Measurements from ENCODE around the gene CAMK1D.
"Not testable (repeated sequence)": the region's sequence is repeated elsewhere in the genome, so short reads cannot be mapped to it uniquely, and the experiment has no call there.

The CAMK1D gene

GRCh38 chr10:12709521-12709963 lies 360.2 kb downstream of the CAMK1D start:
- no peak overlapping the region for H3K4me3 ChIP-seq (ENCODE audit: low read depth, low read length)
- TF ChIP-seq, protein P1, sequence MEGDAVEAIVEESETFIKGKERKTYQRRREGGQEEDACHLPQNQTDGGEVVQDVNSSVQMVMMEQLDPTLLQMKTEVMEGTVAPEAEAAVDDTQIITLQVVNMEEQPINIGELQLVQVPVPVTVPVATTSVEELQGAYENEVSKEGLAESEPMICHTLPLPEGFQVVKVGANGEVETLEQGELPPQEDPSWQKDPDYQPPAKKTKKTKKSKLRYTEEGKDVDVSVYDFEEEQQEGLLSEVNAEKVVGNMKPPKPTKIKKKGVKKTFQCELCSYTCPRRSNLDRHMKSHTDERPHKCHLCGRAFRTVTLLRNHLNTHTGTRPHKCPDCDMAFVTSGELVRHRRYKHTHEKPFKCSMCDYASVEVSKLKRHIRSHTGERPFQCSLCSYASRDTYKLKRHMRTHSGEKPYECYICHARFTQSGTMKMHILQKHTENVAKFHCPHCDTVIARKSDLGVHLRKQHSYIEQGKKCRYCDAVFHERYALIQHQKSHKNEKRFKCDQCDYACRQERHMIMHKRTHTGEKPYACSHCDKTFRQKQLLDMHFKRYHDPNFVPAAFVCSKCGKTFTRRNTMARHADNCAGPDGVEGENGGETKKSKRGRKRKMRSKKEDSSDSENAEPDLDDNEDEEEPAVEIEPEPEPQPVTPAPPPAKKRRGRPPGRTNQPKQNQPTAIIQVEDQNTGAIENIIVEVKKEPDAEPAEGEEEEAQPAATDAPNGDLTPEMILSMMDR (IDR thresholded peaks at IDR 0.05; ENCODE audit: low read depth, low read length) = no peak
- in situ Hi-C loops (cut with HindIII; ENCODE audit: low sequenced_read_pairs) = no loop called here
- peak; percentile 52 for DNase-seq (ENCODE audit: low read depth, low spot score)

DNA sequence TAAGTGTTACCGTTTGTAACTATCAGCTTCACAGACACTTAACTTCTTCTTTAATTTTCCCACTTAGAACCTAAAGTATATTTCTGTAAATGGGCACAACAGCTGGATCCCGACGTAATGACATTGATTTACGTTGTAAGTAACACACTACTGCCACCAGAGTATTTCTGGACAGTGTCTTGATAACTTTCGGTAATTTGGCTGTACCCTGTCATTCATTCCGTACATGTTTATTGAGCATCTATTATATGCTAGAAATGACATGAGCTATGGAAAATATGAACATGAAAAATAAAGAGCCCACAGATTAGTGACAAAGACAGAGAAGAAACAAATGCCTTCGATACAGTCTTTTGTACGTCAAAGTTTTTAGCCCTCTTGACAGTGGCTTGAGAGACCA lies 360.8 kb downstream of the CAMK1D start:
- no peak for DNase-seq (ENCODE audit: low read depth, low spot score)
- TF ChIP-seq, protein P1 (IDR thresholded peaks at IDR 0.05; ENCODE audit: low read depth, low read length) = no peak
- H3K4me3 ChIP-seq (ENCODE audit: low read depth, low read length) = no peak overlapping the region
- in situ Hi-C loops (cut with HindIII; ENCODE audit: low sequenced_read_pairs) = no loop called here

- peak; percentile 91 for DNase-seq (ENCODE audit: low read depth, low spot score)
- H3K4me3 ChIP-seq (ENCODE audit: low read depth, low read length) = no peak overlapping the region
- TF ChIP-seq, protein P1 (IDR thresholded peaks at IDR 0.05; ENCODE audit: low read depth, low read length) = peak; percentile 98
- in situ Hi-C loops (cut with HindIII; ENCODE audit: low sequenced_read_pairs) = no loop called here
Observed at GRCh38 chr10:12710594-12711349, 361.4 kb downstream of the CAMK1D start.

GRCh38 chr10:12711350-12711708 lies 362.0 kb downstream of the CAMK1D start:
- in situ Hi-C loops (cut with HindIII; ENCODE audit: low sequenced_read_pairs) = no loop called here
- no peak for DNase-seq (ENCODE audit: low read depth, low spot score)
- no peak overlapping the region for H3K4me3 ChIP-seq (ENCODE audit: low read depth, low read length)
- TF ChIP-seq, protein P1 (IDR thresholded peaks at IDR 0.05; ENCODE audit: low read depth, low read length) = no peak

DNA sequence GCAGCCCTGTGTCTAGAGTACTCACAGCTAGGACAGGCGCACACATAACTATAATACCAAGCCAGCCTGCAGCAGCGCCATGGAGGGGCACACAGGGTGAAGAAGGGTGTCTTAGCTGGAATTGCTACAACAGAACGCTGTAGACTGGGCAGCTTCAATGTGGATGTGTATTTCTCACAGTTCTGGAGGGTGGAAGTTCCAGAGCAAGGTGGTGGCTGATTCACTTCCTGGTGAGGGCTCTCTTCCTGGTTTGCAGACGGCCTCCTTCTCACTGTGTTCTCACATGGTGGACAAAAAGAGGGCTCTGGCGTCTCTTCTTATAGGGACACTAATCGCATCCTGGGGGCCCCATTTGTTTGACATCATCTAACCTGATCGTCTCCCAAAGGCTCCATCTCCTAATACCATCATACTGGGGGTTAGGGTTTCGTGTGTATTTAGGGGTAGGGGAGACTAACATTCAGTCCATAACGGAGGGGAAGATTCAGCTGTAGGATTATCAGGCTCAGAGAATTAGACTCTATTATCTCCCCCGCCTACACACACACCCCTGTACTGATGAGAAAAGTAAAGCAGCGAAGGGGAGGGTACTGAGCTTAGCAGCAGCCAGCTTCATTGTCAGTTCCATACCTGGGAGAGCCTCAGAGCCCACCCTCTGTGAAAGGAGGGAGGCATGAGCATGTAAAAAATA lies 363.1 kb downstream of the CAMK1D start:
- no peak overlapping the region for H3K4me3 ChIP-seq (ENCODE audit: low read depth, low read length)
- TF ChIP-seq, protein P1 (IDR thresholded peaks at IDR 0.05; ENCODE audit: low read depth, low read length) = no peak
- DNase-seq (ENCODE audit: low read depth, low spot score) = no peak
- in situ Hi-C loops (cut with HindIII; ENCODE audit: low sequenced_read_pairs) = no loop called here

GRCh38 chr10:12712984-12713316 lies 363.6 kb downstream of the CAMK1D start:
- DNase-seq (ENCODE audit: low read depth, low spot score) = not testable (repeated sequence)

GRCh38 chr10:12716042-12716441 lies 366.7 kb downstream of the CAMK1D start:
- H3K4me3 ChIP-seq (ENCODE audit: low read depth, low read length) = no peak overlapping the region
- DNase-seq (ENCODE audit: low read depth, low spot score) = no peak
- TF ChIP-seq, protein P1 (IDR thresholded peaks at IDR 0.05; ENCODE audit: low read depth, low read length) = no peak
- in situ Hi-C loops (cut with HindIII; ENCODE audit: low sequenced_read_pairs) = no loop called here

More at GRCh38 chr10:12712984-12713316, 363.6 kb downstream of the CAMK1D start:
- H3K4me3 ChIP-seq (ENCODE audit: low read depth, low read length); in situ Hi-C loops (cut with HindIII; ENCODE audit: low sequenced_read_pairs): not testable (repeated sequence)

All from astrocyte of the spinal cord (primary cell).